ENCODE results near the gene DHRS3. TPM values are rescaled to one million over a fixed set of nuclear protein-coding genes. Genes with fewer than 3 reads are reported as not detected.

The DHRS3 gene
- total and polyA plus RNA-seq, 12 donors: 39.9 to 93.5 (median 63.7) TPM

GRCh38 chr1:12621346-12622335 is 3.6 kb upstream of the DHRS3 start:
- WGBS, 2 donors: 50 to 52% methylated on average over 15 of the region's 15 CpGs
- peaks cover 9 to 53% (median 43%) of the 10 kb centered on the region in 9 donors for H3K4me1 ChIP-seq

DNA sequence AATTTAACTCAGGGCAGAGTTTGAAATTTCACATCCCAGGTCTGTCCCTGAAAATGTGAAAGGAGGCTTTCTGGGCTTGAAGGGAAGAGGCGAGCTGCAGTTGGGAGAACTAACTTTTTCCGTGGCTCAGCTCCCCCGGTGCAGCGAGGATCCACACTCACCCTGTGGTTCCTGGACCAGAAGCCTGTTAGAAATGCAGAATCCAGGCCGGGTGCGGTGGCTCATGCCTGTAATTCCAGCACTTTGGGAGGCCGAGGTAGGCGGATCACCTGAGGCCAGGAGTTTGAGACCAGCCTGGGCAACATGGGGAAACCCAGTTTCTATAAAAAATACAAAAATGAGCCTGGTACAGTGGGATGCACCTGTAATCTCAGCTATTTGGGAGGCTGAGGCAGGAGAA is 2.9 kb upstream of the DHRS3 start:
- H3K9me3 ChIP-seq: no peaks in the 10 kb centered on the region
- H3K4me3 ChIP-seq: no peak overlapping the region
- intact Hi-C loops (cut with DNase I): loop anchor here in 7 of 10 donors (2.0 to 10.0 kb wide), 7 partner anchors 36 to 309 kb away; no protein-coding TSS in a partner anchor
- 94 to 96% methylated on average over 8 of the region's 8 CpGs for WGBS, 2 donors
- peak overlapping the region in 1 of 10 donors; percentile 95 for H3K27ac ChIP-seq
- peaks cover 0 to 9% (median 0%) of the 10 kb centered on the region in 7 donors for H3K27me3 ChIP-seq
- H3K36me3 ChIP-seq: no peaks in the 10 kb centered on the region
- TF ChIP-seq, protein P1, sequence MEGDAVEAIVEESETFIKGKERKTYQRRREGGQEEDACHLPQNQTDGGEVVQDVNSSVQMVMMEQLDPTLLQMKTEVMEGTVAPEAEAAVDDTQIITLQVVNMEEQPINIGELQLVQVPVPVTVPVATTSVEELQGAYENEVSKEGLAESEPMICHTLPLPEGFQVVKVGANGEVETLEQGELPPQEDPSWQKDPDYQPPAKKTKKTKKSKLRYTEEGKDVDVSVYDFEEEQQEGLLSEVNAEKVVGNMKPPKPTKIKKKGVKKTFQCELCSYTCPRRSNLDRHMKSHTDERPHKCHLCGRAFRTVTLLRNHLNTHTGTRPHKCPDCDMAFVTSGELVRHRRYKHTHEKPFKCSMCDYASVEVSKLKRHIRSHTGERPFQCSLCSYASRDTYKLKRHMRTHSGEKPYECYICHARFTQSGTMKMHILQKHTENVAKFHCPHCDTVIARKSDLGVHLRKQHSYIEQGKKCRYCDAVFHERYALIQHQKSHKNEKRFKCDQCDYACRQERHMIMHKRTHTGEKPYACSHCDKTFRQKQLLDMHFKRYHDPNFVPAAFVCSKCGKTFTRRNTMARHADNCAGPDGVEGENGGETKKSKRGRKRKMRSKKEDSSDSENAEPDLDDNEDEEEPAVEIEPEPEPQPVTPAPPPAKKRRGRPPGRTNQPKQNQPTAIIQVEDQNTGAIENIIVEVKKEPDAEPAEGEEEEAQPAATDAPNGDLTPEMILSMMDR (IDR thresholded peaks at IDR 0.05): no peak
- H3K4me1 ChIP-seq: peaks cover 9 to 55% (median 48%) of the 10 kb centered on the region in 9 donors
- no peak for ATAC-seq
- no peak for DNase-seq

More at GRCh38 chr1:12621346-12622335, 3.6 kb upstream of the DHRS3 start:
- Histone ChIP-seq H3K27ac (peak overlapping the region in 5 of 10 donors; percentile 25 to 77 (median 55)), H3K36me3 (no peaks in the 10 kb centered on the region), H3K4me3 (no peak overlapping the region), H3K27me3 (peaks cover 0 to 7% (median 0%) of the 10 kb centered on the region in 7 donors), H3K9me3 (no peaks in the 10 kb centered on the region)
- intact Hi-C loops (cut with DNase I): loop anchor here in 7 of 10 donors (2.0 to 10.0 kb wide), 7 partner anchors 36 to 309 kb away; no protein-coding TSS in a partner anchor
- DNase-seq (peak in 1 of 2 donors; percentile 48), ATAC-seq (no peak)
- TF ChIP-seq, protein P1 (IDR thresholded peaks at IDR 0.05): no peak

GRCh38 chr1:12620488-12620865 is 2.5 kb upstream of the DHRS3 start:
- ATAC-seq (no peak), DNase-seq (no peak)
- Histone ChIP-seq H3K4me1 (peaks cover 9 to 59% (median 52%) of the 10 kb centered on the region in 9 donors), H3K27me3 (peaks cover 0 to 9% (median 0%) of the 10 kb centered on the region in 7 donors), H3K4me3 (peak overlapping the region in 1 of 10 donors; percentile 80), H3K36me3 (no peaks in the 10 kb centered on the region), H3K27ac (peak overlapping the region in 4 of 10 donors; percentile 26 to 97 (median 96)), H3K9me3 (no peaks in the 10 kb centered on the region)
- intact Hi-C loops (cut with DNase I): loop anchor here in 7 of 10 donors (2.0 to 10.0 kb wide), 7 partner anchors 37 to 308 kb away; no protein-coding TSS in a partner anchor
- 48 to 59% methylated on average over 4 of the region's 4 CpGs for WGBS, 2 donors
- TF ChIP-seq, protein P1 (IDR thresholded peaks at IDR 0.05): no peak

DNA sequence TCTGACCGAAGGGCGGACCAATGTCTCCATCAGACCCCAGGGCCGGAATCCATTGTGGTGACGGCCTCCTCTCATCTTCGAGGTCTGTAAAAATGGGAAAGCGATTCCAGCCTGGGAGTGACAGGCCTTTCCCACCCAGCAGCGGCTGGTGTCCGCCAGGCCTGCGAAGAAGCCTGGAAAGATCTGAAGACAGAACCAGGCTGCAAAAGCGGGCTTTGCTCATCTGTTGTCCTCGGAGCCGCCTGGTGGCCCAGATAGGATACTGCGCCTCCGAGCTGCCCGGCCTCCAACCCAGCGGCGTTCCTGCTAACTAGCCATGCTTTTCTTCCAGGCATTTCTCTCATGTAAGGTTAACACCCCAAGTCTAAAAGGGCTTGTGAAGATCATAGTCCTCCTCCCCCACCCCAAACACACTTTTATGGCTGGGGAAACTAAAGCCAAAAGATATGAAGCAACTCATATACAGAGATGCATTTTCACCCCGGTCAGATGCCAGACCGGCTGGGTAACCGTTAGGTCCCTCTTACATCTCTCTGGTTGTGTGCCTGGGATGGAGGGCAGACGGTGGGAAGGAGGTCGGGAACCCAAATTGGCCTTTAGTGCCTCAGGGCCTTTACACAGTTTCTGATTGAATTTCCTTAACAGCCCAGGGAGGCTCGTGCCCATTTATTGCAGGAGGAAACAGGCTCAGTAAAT is 1.9 kb upstream of the DHRS3 start:
- DNase-seq: peak; percentile 87 to 90
- H3K27me3 ChIP-seq: peaks cover 0 to 9% (median 0%) of the 10 kb centered on the region in 7 donors
- H3K36me3 ChIP-seq: no peaks in the 10 kb centered on the region
- H3K27ac ChIP-seq: peak overlapping the region; percentile 92 to 98 (median 96)
- H3K4me1 ChIP-seq: peaks cover 9 to 65% (median 58%) of the 10 kb centered on the region in 9 donors
- H3K9me3 ChIP-seq: no peaks in the 10 kb centered on the region
- intact Hi-C loops (cut with DNase I): loop anchor here (1.0 to 10.0 kb wide), 21 partner anchors 15 to 308 kb away; no protein-coding TSS in a partner anchor
- WGBS, 2 donors: 12 to 14% methylated on average over 23 of the region's 23 CpGs
- ATAC-seq: peak; percentile 48 to 75 (median 61)
- TF ChIP-seq, protein P1 (IDR thresholded peaks at IDR 0.05): peak; percentile 94 to 97 (median 96)
- peak overlapping the region in 9 of 10 donors; percentile 55 to 91 (median 80) for H3K4me3 ChIP-seq
